WTC11 (cell line): ENCODE measurements around the gene NAV2. TPM values are rescaled to one million over a fixed set of nuclear protein-coding genes. Genes with fewer than 3 reads are reported as not detected.
A peak's percentile ranks its signal among the peaks of the same experiment; 100 is the strongest.

Experiments
- ATAC-seq: fragments of 200-7000 bp; cut with Tn5 transposase; 2 replicates; pipeline ENCODE4 v1.10.0; 2021; ENCODE audit warnings: mild to moderate bottlenecking, moderate library complexity
- CTCF ChIA-PET: fragments of 300-600 bp; sonication (Branson Sonifier 250); formaldehyde crosslinking; loops from one replicate; lab custom pipeline; 2021; ENCODE audit warnings: antibody characterized with exemption; lab: Charles Lee
- POLR2A ChIA-PET: fragments of 350-600 bp; sonication (Branson Sonifier 250); formaldehyde crosslinking; loops from one replicate; lab custom pipeline; 2021; ENCODE audit warnings: antibody characterized with exemption; lab: Charles Lee
- DNase-seq: peaks from one replicate; pipeline ENCODE4 v3.0.0; 2021; ENCODE audit warnings: low spot score
- H3K27ac Mint-ChIP-seq: 2 replicates; pipeline ENCODE4 v1.8.0; 2021; ENCODE audit warnings: mixed read lengths
- H3K27me3 Mint-ChIP-seq: 2 replicates; pipeline ENCODE4 v1.8.0; 2021; ENCODE audit warnings: low read depth, mild to moderate bottlenecking, moderate library complexity, mixed read lengths
- H3K36me3 Mint-ChIP-seq: 2 replicates; pipeline ENCODE4 v1.8.0; 2021; ENCODE audit warnings: mixed read lengths
- H3K4me1 Mint-ChIP-seq: 2 replicates; pipeline ENCODE4 v1.8.0; 2022; ENCODE audit warnings: mixed read lengths
- H3K4me3 Mint-ChIP-seq: 2 replicates; pipeline ENCODE4 v1.8.0; 2021; ENCODE audit warnings: mild to moderate bottlenecking, moderate library complexity, mixed read lengths
- H3K9me3 Mint-ChIP-seq: 2 replicates; pipeline ENCODE4 v1.8.0; 2021; ENCODE audit warnings: mixed read lengths
- ATF3 ChIP-seq: sonication (generic); formaldehyde crosslinking; conservative IDR thresholded peaks from 2 replicates; pipeline ENCODE4 v1.8.1; 2022; ENCODE audit warnings: mild to moderate bottlenecking, missing genetic modification reagents
- CREM ChIP-seq: sonication (generic); formaldehyde crosslinking; IDR thresholded peaks from 2 replicates; pipeline ENCODE4 v1.8.1; 2022; ENCODE audit warnings: mild to moderate bottlenecking, missing genetic modification reagents, moderate library complexity
- MAX ChIP-seq: sonication (generic); formaldehyde crosslinking; IDR thresholded peaks from 2 replicates; pipeline ENCODE4 v1.8.0; 2022; ENCODE audit warnings: mild to moderate bottlenecking, missing genetic modification reagents
- MXD4 ChIP-seq: fragments of 250-450 bp; sonication (Bioruptor Pico); IDR thresholded peaks from 2 replicates; pipeline ENCODE4 v1.8.0; 2021; ENCODE audit warnings: mild to moderate bottlenecking, moderate library complexity, borderline replicate concordance
- NFATC4 ChIP-seq: fragments of 250-450 bp; sonication (Bioruptor Pico); IDR thresholded peaks from 2 replicates; pipeline ENCODE4 v1.9.0; 2021; ENCODE audit warnings: mild to moderate bottlenecking
- RELA ChIP-seq: sonication (generic); formaldehyde crosslinking; IDR thresholded peaks from 2 replicates; pipeline ENCODE4 v1.8.1; 2022; ENCODE audit warnings: missing genetic modification reagents, mild to moderate bottlenecking, borderline replicate concordance
- RORB ChIP-seq: fragments of 250-450 bp; sonication (Bioruptor Pico); IDR thresholded peaks from 2 replicates; pipeline ENCODE4 v1.9.0; 2021; ENCODE audit warnings: mild to moderate bottlenecking
- TEAD4 ChIP-seq: sonication (generic); formaldehyde crosslinking; IDR thresholded peaks from 2 replicates; pipeline ENCODE4 v1.8.0; 2022; ENCODE audit warnings: mild to moderate bottlenecking, missing genetic modification reagents
- ZBTB21 ChIP-seq: sonication (generic); formaldehyde crosslinking; IDR thresholded peaks from 2 replicates; pipeline ENCODE4 v1.8.1; 2023; ENCODE audit warnings: mild to moderate bottlenecking, missing genetic modification reagents, borderline replicate concordance
- ZNF121 ChIP-seq: sonication (generic); formaldehyde crosslinking; IDR thresholded peaks from 2 replicates; pipeline ENCODE4 v1.8.0; 2023; ENCODE audit warnings: missing genetic modification reagents
- ZNF219 ChIP-seq: sonication (generic); formaldehyde crosslinking; IDR thresholded peaks from 2 replicates; pipeline ENCODE4 v1.8.0; 2023; ENCODE audit warnings: missing genetic modification reagents, mild to moderate bottlenecking, borderline replicate concordance
- ZNF396 ChIP-seq: fragments of 250-450 bp; sonication (Bioruptor Pico); IDR thresholded peaks from 2 replicates; pipeline ENCODE4 v1.8.0; 2021; ENCODE audit warnings: mild to moderate bottlenecking, moderate library complexity, borderline replicate concordance
- ZNF416 ChIP-seq: fragments of 250-450 bp; sonication (Bioruptor Pico); IDR thresholded peaks from 2 replicates; pipeline ENCODE4 v1.9.0; 2021; ENCODE audit warnings: mild to moderate bottlenecking, inconsistent platforms
- ZNF512 ChIP-seq: sonication (generic); formaldehyde crosslinking; IDR thresholded peaks from 2 replicates; pipeline ENCODE4 v1.8.1; 2022; ENCODE audit warnings: missing genetic modification reagents, borderline replicate concordance
- total RNA-seq: library from RNA; stranded (reverse); gene quantifications from 3 replicates; pipeline ENCODE4 v1.2.3, GENCODE V29; 2021
- TF ChIP-seq, protein P1 (sequence below): fragments of 200-600 bp; IDR thresholded peaks from 2 replicates; pipeline ENCODE4 v1.8.0; 2022; ENCODE audit warnings: antibody characterized with exemption
- TF ChIP-seq, protein P2 (sequence below): sonication (generic); formaldehyde crosslinking; IDR thresholded peaks from 2 replicates; pipeline ENCODE4 v1.8.1; 2023; ENCODE audit warnings: mild to moderate bottlenecking, missing genetic modification reagents
- TF ChIP-seq, protein P3 (sequence below): sonication (generic); formaldehyde crosslinking; IDR thresholded peaks from 2 replicates; pipeline ENCODE4 v1.8.0; 2023; ENCODE audit warnings: missing genetic modification reagents
- TF ChIP-seq, protein P4 (sequence below): fragments of 250-450 bp; sonication (Bioruptor Pico); conservative IDR thresholded peaks from 2 replicates; pipeline ENCODE4 v1.9.0; 2021; ENCODE audit warnings: mild to moderate bottlenecking
- TF ChIP-seq, protein P5 (sequence below): sonication (generic); formaldehyde crosslinking; IDR thresholded peaks from 2 replicates; pipeline ENCODE4 v1.8.1; 2022; ENCODE audit warnings: mild to moderate bottlenecking, missing genetic modification reagents, moderate library complexity, borderline replicate concordance
- TF ChIP-seq, protein P6 (sequence below): sonication (generic); formaldehyde crosslinking; IDR thresholded peaks from 2 replicates; pipeline ENCODE4 v1.8.1; 2023; ENCODE audit warnings: mild to moderate bottlenecking, missing genetic modification reagents, moderate library complexity
- TF ChIP-seq, protein P7 (sequence below): sonication (generic); formaldehyde crosslinking; IDR thresholded peaks from 2 replicates; pipeline ENCODE4 v1.8.0; 2022; ENCODE audit warnings: missing genetic modification reagents

NAV2 gene
- total RNA-seq, 1 experiment from 2014 or later: 42.8 TPM

- TF ChIP-seq, protein P1, sequence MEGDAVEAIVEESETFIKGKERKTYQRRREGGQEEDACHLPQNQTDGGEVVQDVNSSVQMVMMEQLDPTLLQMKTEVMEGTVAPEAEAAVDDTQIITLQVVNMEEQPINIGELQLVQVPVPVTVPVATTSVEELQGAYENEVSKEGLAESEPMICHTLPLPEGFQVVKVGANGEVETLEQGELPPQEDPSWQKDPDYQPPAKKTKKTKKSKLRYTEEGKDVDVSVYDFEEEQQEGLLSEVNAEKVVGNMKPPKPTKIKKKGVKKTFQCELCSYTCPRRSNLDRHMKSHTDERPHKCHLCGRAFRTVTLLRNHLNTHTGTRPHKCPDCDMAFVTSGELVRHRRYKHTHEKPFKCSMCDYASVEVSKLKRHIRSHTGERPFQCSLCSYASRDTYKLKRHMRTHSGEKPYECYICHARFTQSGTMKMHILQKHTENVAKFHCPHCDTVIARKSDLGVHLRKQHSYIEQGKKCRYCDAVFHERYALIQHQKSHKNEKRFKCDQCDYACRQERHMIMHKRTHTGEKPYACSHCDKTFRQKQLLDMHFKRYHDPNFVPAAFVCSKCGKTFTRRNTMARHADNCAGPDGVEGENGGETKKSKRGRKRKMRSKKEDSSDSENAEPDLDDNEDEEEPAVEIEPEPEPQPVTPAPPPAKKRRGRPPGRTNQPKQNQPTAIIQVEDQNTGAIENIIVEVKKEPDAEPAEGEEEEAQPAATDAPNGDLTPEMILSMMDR: peak; percentile 74; the same call in 1 of the 2 replicates
- TF ChIP-seq, protein P2, sequence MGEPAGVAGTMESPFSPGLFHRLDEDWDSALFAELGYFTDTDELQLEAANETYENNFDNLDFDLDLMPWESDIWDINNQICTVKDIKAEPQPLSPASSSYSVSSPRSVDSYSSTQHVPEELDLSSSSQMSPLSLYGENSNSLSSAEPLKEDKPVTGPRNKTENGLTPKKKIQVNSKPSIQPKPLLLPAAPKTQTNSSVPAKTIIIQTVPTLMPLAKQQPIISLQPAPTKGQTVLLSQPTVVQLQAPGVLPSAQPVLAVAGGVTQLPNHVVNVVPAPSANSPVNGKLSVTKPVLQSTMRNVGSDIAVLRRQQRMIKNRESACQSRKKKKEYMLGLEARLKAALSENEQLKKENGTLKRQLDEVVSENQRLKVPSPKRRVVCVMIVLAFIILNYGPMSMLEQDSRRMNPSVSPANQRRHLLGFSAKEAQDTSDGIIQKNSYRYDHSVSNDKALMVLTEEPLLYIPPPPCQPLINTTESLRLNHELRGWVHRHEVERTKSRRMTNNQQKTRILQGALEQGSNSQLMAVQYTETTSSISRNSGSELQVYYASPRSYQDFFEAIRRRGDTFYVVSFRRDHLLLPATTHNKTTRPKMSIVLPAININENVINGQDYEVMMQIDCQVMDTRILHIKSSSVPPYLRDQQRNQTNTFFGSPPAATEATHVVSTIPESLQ: no peak
- TF ChIP-seq CREM (CRISPR knock-in tag) (no peak), ZNF396 (CRISPR knock-in tag) (no peak), NFATC4 (CRISPR knock-in tag) (no peak), ZNF121 (CRISPR knock-in tag) (peak; percentile 96), ZNF219 (CRISPR knock-in tag) (no peak), ATF3 (CRISPR knock-in tag) (no peak), MXD4 (CRISPR knock-in tag) (no peak), MAX (CRISPR knock-in tag) (0 out of 2 replicates have a peak, but pooled peaks have one; percentile 24)
- TF ChIP-seq, protein P3, sequence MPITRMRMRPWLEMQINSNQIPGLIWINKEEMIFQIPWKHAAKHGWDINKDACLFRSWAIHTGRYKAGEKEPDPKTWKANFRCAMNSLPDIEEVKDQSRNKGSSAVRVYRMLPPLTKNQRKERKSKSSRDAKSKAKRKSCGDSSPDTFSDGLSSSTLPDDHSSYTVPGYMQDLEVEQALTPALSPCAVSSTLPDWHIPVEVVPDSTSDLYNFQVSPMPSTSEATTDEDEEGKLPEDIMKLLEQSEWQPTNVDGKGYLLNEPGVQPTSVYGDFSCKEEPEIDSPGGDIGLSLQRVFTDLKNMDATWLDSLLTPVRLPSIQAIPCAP: no peak
- TF ChIP-seq, protein P4, sequence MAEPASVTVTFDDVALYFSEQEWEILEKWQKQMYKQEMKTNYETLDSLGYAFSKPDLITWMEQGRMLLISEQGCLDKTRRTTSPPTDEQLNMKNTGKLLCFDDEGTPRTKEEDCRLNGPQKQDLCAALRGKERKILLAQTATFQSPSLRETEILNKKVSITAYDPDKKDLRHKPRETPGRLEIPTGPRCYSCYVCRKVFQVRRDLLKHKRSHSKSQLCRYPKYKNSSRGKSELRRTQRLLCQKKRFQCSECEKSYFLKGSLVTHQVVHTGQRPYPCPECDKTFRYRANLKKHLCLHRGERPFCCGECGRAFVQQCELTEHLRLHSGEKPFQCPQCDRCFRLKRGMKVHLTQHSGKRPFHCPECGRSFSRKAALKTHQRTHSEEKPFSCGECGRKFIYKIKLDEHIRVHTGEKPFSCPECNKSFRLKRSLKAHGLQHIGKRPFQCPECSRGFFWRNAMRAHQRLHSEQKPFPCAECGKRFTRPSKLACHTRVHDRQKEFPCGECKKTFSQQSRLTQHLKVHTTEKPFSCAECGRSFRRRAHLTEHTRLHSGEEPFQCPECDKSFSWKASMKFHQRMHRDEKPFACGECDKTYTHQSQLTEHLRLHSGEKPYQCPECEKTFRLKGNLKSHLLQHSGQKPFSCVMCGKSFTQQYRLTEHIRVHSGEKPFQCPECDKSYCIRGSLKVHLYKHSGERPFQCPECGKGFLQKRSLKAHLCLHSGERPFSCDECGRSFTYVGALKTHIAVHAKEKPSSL (CRISPR knock-in tag): no peak
- TF ChIP-seq, protein P5, sequence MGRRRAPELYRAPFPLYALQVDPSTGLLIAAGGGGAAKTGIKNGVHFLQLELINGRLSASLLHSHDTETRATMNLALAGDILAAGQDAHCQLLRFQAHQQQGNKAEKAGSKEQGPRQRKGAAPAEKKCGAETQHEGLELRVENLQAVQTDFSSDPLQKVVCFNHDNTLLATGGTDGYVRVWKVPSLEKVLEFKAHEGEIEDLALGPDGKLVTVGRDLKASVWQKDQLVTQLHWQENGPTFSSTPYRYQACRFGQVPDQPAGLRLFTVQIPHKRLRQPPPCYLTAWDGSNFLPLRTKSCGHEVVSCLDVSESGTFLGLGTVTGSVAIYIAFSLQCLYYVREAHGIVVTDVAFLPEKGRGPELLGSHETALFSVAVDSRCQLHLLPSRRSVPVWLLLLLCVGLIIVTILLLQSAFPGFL (CRISPR knock-in tag): no peak
Observed at GRCh38 chr11:19742588-19743292, 30.1 kb downstream of the NAV2 start (continued).

- H3K4me3 Mint-ChIP-seq: no peak overlapping the region
- ChIA-PET CTCF (interaction anchor here (0.8 to 2.7 kb wide), 12 partner anchors 10 to 389 kb away, joined by 3 to 56 read pairs (median 9); no protein-coding TSS in a partner anchor), POLR2A (no interaction called here)
- no peak overlapping the region for H3K27ac Mint-ChIP-seq
- ATAC-seq (no peak), DNase-seq (no peak)
- H3K4me1 Mint-ChIP-seq: peaks cover 23% of the 10 kb centered on the region
- peaks cover 17% of the 10 kb centered on the region for H3K9me3 Mint-ChIP-seq
- 0 out of 2 replicates have a peak, but pooled peaks cover 6% of the 10 kb centered on the region for H3K36me3 Mint-ChIP-seq
- H3K27me3 Mint-ChIP-seq: no peaks in the 10 kb centered on the region
- no peak for TF ChIP-seq ZNF512 (CRISPR knock-in tag)
- no peak for TF ChIP-seq ZNF416 (CRISPR knock-in tag)
- TF ChIP-seq RELA (CRISPR knock-in tag): no peak
- no peak for TF ChIP-seq TEAD4
- no peak for TF ChIP-seq RORB (CRISPR knock-in tag)
- TF ChIP-seq ZNF121 (CRISPR knock-in tag): no peak
- TF ChIP-seq, protein P6, sequence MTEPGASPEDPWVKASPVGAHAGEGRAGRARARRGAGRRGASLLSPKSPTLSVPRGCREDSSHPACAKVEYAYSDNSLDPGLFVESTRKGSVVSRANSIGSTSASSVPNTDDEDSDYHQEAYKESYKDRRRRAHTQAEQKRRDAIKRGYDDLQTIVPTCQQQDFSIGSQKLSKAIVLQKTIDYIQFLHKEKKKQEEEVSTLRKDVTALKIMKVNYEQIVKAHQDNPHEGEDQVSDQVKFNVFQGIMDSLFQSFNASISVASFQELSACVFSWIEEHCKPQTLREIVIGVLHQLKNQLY (CRISPR knock-in tag): no peak
- TF ChIP-seq, protein P7, sequence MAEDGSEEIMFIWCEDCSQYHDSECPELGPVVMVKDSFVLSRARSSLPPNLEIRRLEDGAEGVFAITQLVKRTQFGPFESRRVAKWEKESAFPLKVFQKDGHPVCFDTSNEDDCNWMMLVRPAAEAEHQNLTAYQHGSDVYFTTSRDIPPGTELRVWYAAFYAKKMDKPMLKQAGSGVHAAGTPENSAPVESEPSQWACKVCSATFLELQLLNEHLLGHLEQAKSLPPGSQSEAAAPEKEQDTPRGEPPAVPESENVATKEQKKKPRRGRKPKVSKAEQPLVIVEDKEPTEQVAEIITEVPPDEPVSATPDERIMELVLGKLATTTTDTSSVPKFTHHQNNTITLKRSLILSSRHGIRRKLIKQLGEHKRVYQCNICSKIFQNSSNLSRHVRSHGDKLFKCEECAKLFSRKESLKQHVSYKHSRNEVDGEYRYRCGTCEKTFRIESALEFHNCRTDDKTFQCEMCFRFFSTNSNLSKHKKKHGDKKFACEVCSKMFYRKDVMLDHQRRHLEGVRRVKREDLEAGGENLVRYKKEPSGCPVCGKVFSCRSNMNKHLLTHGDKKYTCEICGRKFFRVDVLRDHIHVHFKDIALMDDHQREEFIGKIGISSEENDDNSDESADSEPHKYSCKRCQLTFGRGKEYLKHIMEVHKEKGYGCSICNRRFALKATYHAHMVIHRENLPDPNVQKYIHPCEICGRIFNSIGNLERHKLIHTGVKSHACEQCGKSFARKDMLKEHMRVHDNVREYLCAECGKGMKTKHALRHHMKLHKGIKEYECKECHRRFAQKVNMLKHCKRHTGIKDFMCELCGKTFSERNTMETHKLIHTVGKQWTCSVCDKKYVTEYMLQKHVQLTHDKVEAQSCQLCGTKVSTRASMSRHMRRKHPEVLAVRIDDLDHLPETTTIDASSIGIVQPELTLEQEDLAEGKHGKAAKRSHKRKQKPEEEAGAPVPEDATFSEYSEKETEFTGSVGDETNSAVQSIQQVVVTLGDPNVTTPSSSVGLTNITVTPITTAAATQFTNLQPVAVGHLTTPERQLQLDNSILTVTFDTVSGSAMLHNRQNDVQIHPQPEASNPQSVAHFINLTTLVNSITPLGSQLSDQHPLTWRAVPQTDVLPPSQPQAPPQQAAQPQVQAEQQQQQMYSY (CRISPR knock-in tag): no peak
- TF ChIP-seq ZBTB21 (CRISPR knock-in tag): no peak
Observed at GRCh38 chr11:19743622-19744021, 31.0 kb downstream of the NAV2 start.
